SK-N-SH (cell line): Measurements from ENCODE around the gene PER3. TPM values are rescaled to one million over a fixed set of nuclear protein-coding genes. Genes with fewer than 3 reads are reported as not detected.

ENCODE experiments used
- CTCF ChIA-PET: fragments of 300-600, 350-600 bp; formaldehyde crosslinking; extraction: SDS; loops from one replicate; lab custom pipeline; 2021; lab: Yijun Ruan, JAX
- POLR2A ChIA-PET: fragments of 350-600 bp; sonication (Branson Sonifier 250); formaldehyde crosslinking; extraction: SDS; loops from one replicate; lab custom pipeline; 2020; ENCODE audit warnings: antibody characterized with exemption, inconsistent platforms; lab: Yijun Ruan, JAX
- DNase-seq: peaks from one replicate; pipeline ENCODE4 v3.0.0; 2012
- H2AFZ ChIP-seq: fragments of 200-600 bp; sonication (generic); 2 replicates; pipeline ENCODE4 v1.8.1; 2016; ENCODE audit warnings: antibody characterized with exemption, mild to moderate bottlenecking, low read depth
- H3F3A ChIP-seq: fragments of 200-600 bp; sonication (generic); replicated peaks from 2 replicates; pipeline ENCODE3; 2016; ENCODE audit warnings: antibody characterized with exemption, mild to moderate bottlenecking; ENCODE audit not compliant: insufficient read depth
- H3K27ac ChIP-seq, 2 experiments: fragments of 200-500 bp in 1 of 2; fragments of 200-600 bp in 1 of 2; sonication (Bioruptor generic) in 1 of 2; sonication (generic), shearing (Covaris generic) in 1 of 2; 2 replicates each; pipeline versions ENCODE4 v1.5.1 to v1.6.1; 2014 to 2016; ENCODE audit warnings: low read depth in 2 of 2, inconsistent platforms in 1 of 2, low read length in 1 of 2, mild to moderate bottlenecking in 1 of 2, mixed read lengths in 1 of 2
- H3K27me3 ChIP-seq: fragments of 200-600 bp; sonication (generic), shearing (Covaris generic); 2 replicates; pipeline ENCODE4 v1.6.1; 2016; ENCODE audit warnings: mixed run types; ENCODE audit not compliant: insufficient read depth
- H3K36me3 ChIP-seq, 2 experiments: fragments of 200-500 bp in 1 of 2; fragments of 200-600 bp in 1 of 2; sonication (Bioruptor generic) in 1 of 2; sonication (generic) in 1 of 2; replicated peaks in 1 of 2; 2 replicates each; pipeline versions ENCODE3 to v1.5.1; 2014 to 2016; ENCODE audit warnings: low read length in 1 of 2, mild to moderate bottlenecking in 1 of 2; ENCODE audit not compliant: insufficient read depth in 2 of 2, control insufficient read depth in 1 of 2
- H3K4me1 ChIP-seq, 2 experiments: fragments of 200-500 bp in 1 of 2; fragments of 200-600 bp in 1 of 2; sonication (Bioruptor generic) in 1 of 2; sonication (generic), shearing (Covaris generic) in 1 of 2; 2 replicates each; pipeline versions ENCODE4 v1.5.1 to v1.6.1; 2014 to 2016; ENCODE audit warnings: low read depth in 1 of 2, low read length in 1 of 2, mixed run types in 1 of 2; ENCODE audit not compliant: insufficient read depth in 2 of 2, control insufficient read depth in 1 of 2
- H3K4me2 ChIP-seq: fragments of 200-600 bp; sonication (generic), shearing (Covaris generic); 2 replicates; pipeline ENCODE4 v1.6.1; 2017; ENCODE audit warnings: mixed run types
- H3K4me3 ChIP-seq, 2 experiments: fragments of 200-500 bp in 1 of 2; fragments of 200-600 bp in 1 of 2; sonication (Bioruptor generic) in 1 of 2; sonication (generic), shearing (Covaris generic) in 1 of 2; 2 replicates each; pipeline versions ENCODE4 v1.5.1 to v1.8.1; 2014 to 2016; ENCODE audit warnings: low read depth in 2 of 2, inconsistent platforms in 1 of 2, low read length in 1 of 2, mild to moderate bottlenecking in 1 of 2, mixed read lengths in 1 of 2, moderate library complexity in 1 of 2
- H3K79me2 ChIP-seq: fragments of 200-600 bp; sonication (generic); 2 replicates; pipeline ENCODE4 v1.8.1; 2017; ENCODE audit warnings: mild to moderate bottlenecking; ENCODE audit not compliant: insufficient read depth
- H3K9ac ChIP-seq: fragments of 200-600 bp; sonication (generic); 2 replicates; pipeline ENCODE4 v1.6.1; 2017; ENCODE audit warnings: mixed run types
- H3K9me2 ChIP-seq: fragments of 200-600 bp; sonication (generic); 2 replicates; pipeline ENCODE4 v1.6.1; 2017; ENCODE audit warnings: mixed run types
- H3K9me3 ChIP-seq: fragments of 200-600 bp; sonication (generic); 2 replicates; pipeline ENCODE4 v1.6.1; 2017; ENCODE audit warnings: mixed run types, mild to moderate bottlenecking, moderate library complexity
- H4K20me1 ChIP-seq: fragments of 200-600 bp; sonication (generic); 2 replicates; pipeline ENCODE4 v1.6.1; 2017; ENCODE audit warnings: mild to moderate bottlenecking, mixed run types; ENCODE audit not compliant: insufficient read depth
- ELF1 ChIP-seq: IDR thresholded peaks from 2 replicates; pipeline ENCODE4 v1.4.0; 2012
- FOXJ3 ChIP-seq: sonication (generic); formaldehyde crosslinking; IDR thresholded peaks from 2 replicates; pipeline ENCODE4 v1.5.1; 2020; ENCODE audit warnings: mild to moderate bottlenecking, missing genetic modification reagents
- JUND ChIP-seq: IDR thresholded peaks from 2 replicates; pipeline ENCODE4 v1.4.0; 2012
- MXI1 ChIP-seq: IDR thresholded peaks from 2 replicates; pipeline ENCODE4 v1.6.1; 2012; ENCODE audit warnings: mild to moderate bottlenecking, low read depth, low read length, improper control_type of control experiment
- NFIC ChIP-seq: IDR thresholded peaks from 2 replicates; pipeline ENCODE4 v1.4.0; 2012; ENCODE audit warnings: borderline replicate concordance
- POLR2AphosphoS5 ChIP-seq: IDR thresholded peaks from 2 replicates; pipeline ENCODE4 v1.6.1; 2012; ENCODE audit warnings: low read depth, low read length
- RCOR1 ChIP-seq: fragments of 150-350 bp; IDR thresholded peaks from 2 replicates; pipeline ENCODE4 v1.6.1; 2017; ENCODE audit warnings: antibody characterized with exemption, low read length
- RFX5 ChIP-seq: IDR thresholded peaks from 2 replicates; pipeline ENCODE4 v1.6.1; 2012; ENCODE audit warnings: mild to moderate bottlenecking, improper control_type of control experiment, low read length
- RXRA ChIP-seq: IDR thresholded peaks from 2 replicates; pipeline ENCODE4 v1.4.0; 2012; ENCODE audit warnings: low read depth, mild to moderate bottlenecking, borderline replicate concordance
- SIN3A ChIP-seq: IDR thresholded peaks from 2 replicates; pipeline ENCODE4 v1.6.1; 2012; ENCODE audit warnings: low read depth, mild to moderate bottlenecking, low read length, moderate library complexity, borderline replicate concordance
- TCF12 ChIP-seq: IDR thresholded peaks from 2 replicates; pipeline ENCODE4 v1.4.0; 2012
- YY1 ChIP-seq: IDR thresholded peaks from 2 replicates; pipeline ENCODE4 v1.4.0; 2012; ENCODE audit warnings: low read depth, mild to moderate bottlenecking
- WGBS: methylation state at CpG from one replicate; pipeline ENCODE4 v1.1.6; 2017; ENCODE audit warnings: low lambda C conversion rate; 5-methylcytosine and 5-hydroxymethylcytosine counted together
- polyA plus RNA-seq, 3 experiments: library from polyadenylated mRNA; depleted of rRNA; stranded (reverse); fragments of >200 nt; gene quantifications; 2 replicates each; pipeline ENCODE4 v1.2.3, GENCODE V29; 2012
- TF ChIP-seq, protein P1 (sequence below): fragments of 200-600 bp; sonication (generic); IDR thresholded peaks from 2 replicates; pipeline ENCODE4 v1.6.1; 2017; ENCODE audit warnings: antibody characterized with exemption, mild to moderate bottlenecking, moderate library complexity
- TF ChIP-seq, protein P2 (sequence below): IDR thresholded peaks from 2 replicates; pipeline ENCODE4 v1.4.0; 2012; ENCODE audit warnings: low read depth
- TF ChIP-seq, protein P3 (sequence below): IDR thresholded peaks from 2 replicates; pipeline ENCODE4 v1.4.0; 2012; ENCODE audit warnings: low read depth, borderline replicate concordance

PER3 gene
- polyA plus RNA-seq, 1 of the 3 experiments (the other 2 are of a cell fraction) = 6.0 TPM

DNA sequence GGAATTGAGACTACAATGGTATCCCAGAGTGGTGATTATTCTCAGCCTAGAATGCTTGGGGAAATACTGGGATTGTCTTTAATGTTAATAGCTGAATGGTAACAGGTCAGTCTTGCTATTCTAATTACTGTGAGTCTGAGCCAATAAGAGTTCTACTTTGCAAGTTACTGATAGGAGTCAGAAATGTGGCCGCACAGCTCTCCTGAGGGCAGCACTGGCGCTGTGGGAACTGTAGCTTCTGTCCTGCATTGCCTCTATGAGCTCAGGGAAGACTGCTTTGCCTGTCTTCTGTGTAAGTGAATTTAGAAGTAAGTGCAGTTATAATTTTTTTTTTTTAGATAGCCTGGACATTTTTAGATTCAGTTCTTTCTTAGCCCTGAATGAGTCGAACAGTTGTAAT lies 23.0 kb upstream of the PER3 start (continued):
- TF ChIP-seq, protein P1, sequence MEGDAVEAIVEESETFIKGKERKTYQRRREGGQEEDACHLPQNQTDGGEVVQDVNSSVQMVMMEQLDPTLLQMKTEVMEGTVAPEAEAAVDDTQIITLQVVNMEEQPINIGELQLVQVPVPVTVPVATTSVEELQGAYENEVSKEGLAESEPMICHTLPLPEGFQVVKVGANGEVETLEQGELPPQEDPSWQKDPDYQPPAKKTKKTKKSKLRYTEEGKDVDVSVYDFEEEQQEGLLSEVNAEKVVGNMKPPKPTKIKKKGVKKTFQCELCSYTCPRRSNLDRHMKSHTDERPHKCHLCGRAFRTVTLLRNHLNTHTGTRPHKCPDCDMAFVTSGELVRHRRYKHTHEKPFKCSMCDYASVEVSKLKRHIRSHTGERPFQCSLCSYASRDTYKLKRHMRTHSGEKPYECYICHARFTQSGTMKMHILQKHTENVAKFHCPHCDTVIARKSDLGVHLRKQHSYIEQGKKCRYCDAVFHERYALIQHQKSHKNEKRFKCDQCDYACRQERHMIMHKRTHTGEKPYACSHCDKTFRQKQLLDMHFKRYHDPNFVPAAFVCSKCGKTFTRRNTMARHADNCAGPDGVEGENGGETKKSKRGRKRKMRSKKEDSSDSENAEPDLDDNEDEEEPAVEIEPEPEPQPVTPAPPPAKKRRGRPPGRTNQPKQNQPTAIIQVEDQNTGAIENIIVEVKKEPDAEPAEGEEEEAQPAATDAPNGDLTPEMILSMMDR = no peak
- TF ChIP-seq SIN3A (no peak), RFX5 (no peak)
- TF ChIP-seq, protein P2, sequence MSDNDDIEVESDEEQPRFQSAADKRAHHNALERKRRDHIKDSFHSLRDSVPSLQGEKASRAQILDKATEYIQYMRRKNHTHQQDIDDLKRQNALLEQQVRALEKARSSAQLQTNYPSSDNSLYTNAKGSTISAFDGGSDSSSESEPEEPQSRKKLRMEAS = no peak

DNA sequence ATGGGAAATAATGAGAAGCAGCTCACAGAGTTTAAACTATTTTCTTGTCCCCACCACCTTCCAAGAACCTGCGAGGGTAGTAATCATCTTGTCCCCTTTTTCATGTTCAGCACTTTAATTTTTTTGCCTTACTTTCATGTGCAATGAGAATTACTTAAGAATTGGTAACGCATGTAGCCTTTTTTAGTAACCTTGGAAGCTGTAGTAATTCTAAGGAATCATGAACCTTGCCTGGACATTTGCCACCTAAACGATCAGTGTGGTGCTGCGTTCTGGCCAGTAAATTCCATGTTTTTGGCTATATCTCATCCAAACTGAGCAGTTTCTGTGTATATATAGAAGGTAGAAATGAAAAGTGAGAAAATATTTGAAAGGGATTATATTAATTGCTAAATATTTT lies 16.9 kb upstream of the PER3 start:
- Histone ChIP-seq H3K4me2 (no peak overlapping the region), H3K4me1 (peaks cover under 1 to 15% of the 10 kb centered on the region in 2 experiments; a peak in 2 of 4 replicates), H3K36me3 (peaks cover 0 to 3% of the 10 kb centered on the region in 2 experiments), H2AFZ (no peak overlapping the region), H3K27me3 (no peaks in the 10 kb centered on the region), H3F3A (no peaks in the 10 kb centered on the region), H3K9me3 (no peaks in the 10 kb centered on the region), H3K4me3 (no peak overlapping the region), H3K27ac (no peak overlapping the region), H4K20me1 (peaks cover under 1% of the 10 kb centered on the region)
- POLR2A ChIA-PET = no interaction called here
- TF ChIP-seq RXRA (no peak), POLR2AphosphoS5 (no peak), RCOR1 (no peak), YY1 (no peak), TCF12 (no peak), JUND (no peak), FOXJ3 (CRISPR knock-in tag) (no peak), NFIC (no peak), ELF1 (no peak), MXI1 (no peak)
- TF ChIP-seq, protein P3, sequence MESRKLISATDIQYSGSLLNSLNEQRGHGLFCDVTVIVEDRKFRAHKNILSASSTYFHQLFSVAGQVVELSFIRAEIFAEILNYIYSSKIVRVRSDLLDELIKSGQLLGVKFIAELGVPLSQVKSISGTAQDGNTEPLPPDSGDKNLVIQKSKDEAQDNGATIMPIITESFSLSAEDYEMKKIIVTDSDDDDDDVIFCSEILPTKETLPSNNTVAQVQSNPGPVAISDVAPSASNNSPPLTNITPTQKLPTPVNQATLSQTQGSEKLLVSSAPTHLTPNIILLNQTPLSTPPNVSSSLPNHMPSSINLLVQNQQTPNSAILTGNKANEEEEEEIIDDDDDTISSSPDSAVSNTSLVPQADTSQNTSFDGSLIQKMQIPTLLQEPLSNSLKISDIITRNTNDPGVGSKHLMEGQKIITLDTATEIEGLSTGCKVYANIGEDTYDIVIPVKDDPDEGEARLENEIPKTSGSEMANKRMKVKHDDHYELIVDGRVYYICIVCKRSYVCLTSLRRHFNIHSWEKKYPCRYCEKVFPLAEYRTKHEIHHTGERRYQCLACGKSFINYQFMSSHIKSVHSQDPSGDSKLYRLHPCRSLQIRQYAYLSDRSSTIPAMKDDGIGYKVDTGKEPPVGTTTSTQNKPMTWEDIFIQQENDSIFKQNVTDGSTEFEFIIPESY = no peak
- TF ChIP-seq, protein P1 = no peak
- TF ChIP-seq, protein P2 = no peak
- TF ChIP-seq, all 33 proteins: peak for 0
- WGBS = 71% methylated on average over 4 of the region's 4 CpGs
- Histone ChIP-seq H3K9me2 (no peaks in the 10 kb centered on the region), H3K79me2 (peaks cover 9% of the 10 kb centered on the region), H3K9ac (no peak overlapping the region)
- CTCF ChIA-PET = interaction anchor here (1.6 to 14.6 kb wide), 3 partner anchors 14 to 136 kb away, joined by 3 to 139 read pairs (median 112); no protein-coding TSS in a partner anchor
- DNase-seq = no peak
